GM19372 (cell line): ENCODE results near the gene GIPC2.
"Not testable (repeated sequence)": the region's sequence is repeated elsewhere in the genome, so short reads cannot be mapped to it uniquely, and the experiment has no call there.

ENCODE experiments used
- ATAC-seq: cut with Tn5 transposase; IDR thresholded peaks from one replicate; pipeline ENCODE4 v1.9.1; 2021; ENCODE audit warnings: mild to moderate bottlenecking, low read depth, moderate library complexity; ENCODE audit not compliant: unreplicated experiment

The GIPC2 gene

GRCh38 chr1:78091886-78092285 lies 46.1 kb downstream of the GIPC2 start:
- no peak for ATAC-seq

- no peak for ATAC-seq
Measured at GRCh38 chr1:78092643-78093042, 46.9 kb downstream of the GIPC2 start.

GRCh38 chr1:78093560-78093959 lies 47.8 kb downstream of the GIPC2 start:
- ATAC-seq, result no peak

- no peak for ATAC-seq
Measured at GRCh38 chr1:78094639-78095038, 48.9 kb downstream of the GIPC2 start.

- no peak for ATAC-seq
Measured at GRCh38 chr1:78095593-78095992, 49.8 kb downstream of the GIPC2 start.

GRCh38 chr1:78096017-78096416 lies 50.3 kb downstream of the GIPC2 start:
- no peak for ATAC-seq

- no peak for ATAC-seq
Measured at GRCh38 chr1:78096976-78097375, 51.2 kb downstream of the GIPC2 start.

GRCh38 chr1:78101051-78101450 lies 55.3 kb downstream of the GIPC2 start:
- ATAC-seq, result no peak

GRCh38 chr1:78101514-78101913 lies 55.7 kb downstream of the GIPC2 start:
- ATAC-seq, result no peak

GRCh38 chr1:78102082-78102481 lies 56.3 kb downstream of the GIPC2 start:
- no peak for ATAC-seq

- no peak for ATAC-seq
Measured at GRCh38 chr1:78102916-78103315, 57.1 kb downstream of the GIPC2 start.

GRCh38 chr1:78104322-78104721 lies 58.6 kb downstream of the GIPC2 start:
- ATAC-seq, result no peak

- ATAC-seq, result not testable (repeated sequence)
Measured at GRCh38 chr1:78109659-78110058, 63.9 kb downstream of the GIPC2 start.

GRCh38 chr1:78113156-78113916 lies 67.6 kb downstream of the GIPC2 start:
- no peak for ATAC-seq

GRCh38 chr1:78114034-78114956 lies 68.5 kb downstream of the GIPC2 start:
- peak; percentile 94 for ATAC-seq

GRCh38 chr1:78120485-78120884 lies 74.7 kb downstream of the GIPC2 start:
- not testable (repeated sequence) for ATAC-seq

GRCh38 chr1:78121710-78122109 lies 75.9 kb downstream of the GIPC2 start:
- ATAC-seq, result no peak

GRCh38 chr1:78122389-78122788 lies 76.6 kb downstream of the GIPC2 start:
- no peak for ATAC-seq

- ATAC-seq, result no peak
Measured at GRCh38 chr1:78126506-78126905, 80.7 kb downstream of the GIPC2 start.

- ATAC-seq, result no peak
Measured at GRCh38 chr1:78132174-78132947, 86.6 kb downstream of the GIPC2 start.

- ATAC-seq, result no peak
Measured at GRCh38 chr1:78132948-78133322, 87.2 kb downstream of the GIPC2 start.
